Stimulated activated CD8-positive, alpha-beta memory T cell treated with anti-CD3 and anti-CD28 coated beads, Interleukin-4, amount 100 ng/mL, for 1 hour (primary cell): Measurements from ENCODE around the gene GANAB.
"Not testable (repeated sequence)": the region's sequence is repeated elsewhere in the genome, so short reads cannot be mapped to it uniquely, and the experiment has no call there.

Experiments
- DNase-seq, 2 donors: peaks; one replicate each; pipeline ENCODE4 v3.0.0-alpha.2; 2020; ENCODE audit warnings: low read depth in 2 of 2, low spot score in 1 of 2

The GANAB gene

DNA sequence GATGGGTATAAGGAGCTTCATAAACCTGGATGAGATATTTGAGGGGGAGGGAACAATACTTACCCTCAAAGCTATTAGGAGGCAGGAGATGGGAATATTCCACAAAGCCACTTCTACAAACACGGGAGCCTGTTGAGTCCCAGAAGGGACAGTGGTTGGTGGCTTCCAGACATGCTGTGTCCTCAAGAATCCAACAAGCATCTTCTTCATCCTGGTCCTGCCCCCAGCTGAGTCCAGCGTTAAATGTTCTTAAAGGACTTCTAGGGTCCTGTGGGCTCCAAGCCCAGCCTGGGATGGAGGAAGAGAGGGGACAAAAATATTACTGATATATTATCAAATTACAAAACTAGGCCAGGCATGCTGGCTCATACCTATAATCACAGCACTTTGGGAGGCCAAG lies 21.0 kb upstream of the GANAB start:
- DNase-seq = no peak

- no peak for DNase-seq
Observed at GRCh38 chr11:62666259-62666926, 20.0 kb upstream of the GANAB start.

DNA sequence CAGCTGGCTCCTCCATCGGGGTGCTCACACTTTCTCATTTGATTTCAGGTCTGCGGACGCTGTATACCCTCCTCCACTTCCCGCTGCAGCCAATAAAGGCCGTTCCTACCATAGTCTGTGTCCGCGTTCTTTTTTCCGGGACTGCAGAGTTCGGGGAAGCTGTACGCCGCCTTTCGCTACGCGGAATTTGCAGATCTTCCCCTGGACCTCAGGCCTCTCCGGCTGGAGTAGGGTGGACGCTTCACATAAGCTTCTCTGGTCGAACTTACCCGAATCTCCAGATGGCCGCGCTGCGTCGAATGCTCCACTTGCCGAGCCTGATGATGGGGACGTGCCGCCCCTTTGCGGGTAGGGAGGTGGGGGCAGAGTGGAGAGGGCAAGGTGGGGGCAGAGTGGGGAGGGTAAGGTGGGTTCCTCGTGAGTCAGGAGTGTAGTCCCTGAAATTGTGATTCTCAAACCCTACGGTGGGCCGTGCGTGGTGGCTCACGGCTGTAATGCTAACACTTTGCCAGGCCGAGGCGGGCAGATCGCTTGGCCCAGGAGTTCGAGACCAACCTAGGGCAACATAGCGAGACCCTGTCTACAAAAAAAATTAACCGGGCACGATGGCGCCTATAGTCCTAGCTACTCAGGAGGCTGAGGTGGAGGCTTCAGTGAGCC lies 19.3 kb upstream of the GANAB start:
- peak; percentile 17 to 45 for DNase-seq

DNA sequence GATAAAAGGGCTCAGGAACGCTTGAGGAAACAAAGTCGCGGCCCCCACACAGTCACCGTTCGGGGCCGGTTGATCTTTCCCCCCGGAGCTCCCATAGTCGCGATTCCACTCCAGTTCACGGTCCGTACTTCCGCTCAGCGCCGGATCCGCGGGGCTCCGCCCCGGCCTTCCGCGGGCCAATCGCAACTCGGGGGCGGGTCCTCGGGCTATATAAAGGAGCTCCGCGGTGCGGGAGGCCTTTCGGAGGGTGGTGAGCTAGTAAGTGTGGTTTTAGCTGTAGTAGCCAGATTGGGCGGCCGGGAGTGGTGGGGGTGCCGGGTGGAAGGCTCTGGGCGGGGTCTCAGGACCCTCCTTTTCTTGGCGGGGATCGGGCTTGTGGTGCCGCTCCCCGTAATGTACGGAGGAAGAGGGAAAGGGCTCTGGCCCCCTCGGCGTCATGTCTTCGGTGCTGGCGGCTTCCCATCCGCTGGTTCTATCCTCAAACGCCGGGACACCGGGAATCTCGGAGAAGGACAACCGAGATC lies 18.7 kb upstream of the GANAB start, which contains the start of the genes C11orf98 and CSKMT:
Gene C11orf98 (minus strand): TSS at position 136 of the 524 bp plus-strand sequence. CDS start 41 bp downstream, at position 95.
Gene CSKMT (plus strand): TSS at position 238 of the 524 bp plus-strand sequence. CDS start 568 bp downstream, outside the sequence.
- peak; percentile 93 to 95 for DNase-seq

- peak in 1 of 2 donors; percentile 21 for DNase-seq
Observed at GRCh38 chr11:62664405-62665074, 18.1 kb upstream of the GANAB start.

DNA sequence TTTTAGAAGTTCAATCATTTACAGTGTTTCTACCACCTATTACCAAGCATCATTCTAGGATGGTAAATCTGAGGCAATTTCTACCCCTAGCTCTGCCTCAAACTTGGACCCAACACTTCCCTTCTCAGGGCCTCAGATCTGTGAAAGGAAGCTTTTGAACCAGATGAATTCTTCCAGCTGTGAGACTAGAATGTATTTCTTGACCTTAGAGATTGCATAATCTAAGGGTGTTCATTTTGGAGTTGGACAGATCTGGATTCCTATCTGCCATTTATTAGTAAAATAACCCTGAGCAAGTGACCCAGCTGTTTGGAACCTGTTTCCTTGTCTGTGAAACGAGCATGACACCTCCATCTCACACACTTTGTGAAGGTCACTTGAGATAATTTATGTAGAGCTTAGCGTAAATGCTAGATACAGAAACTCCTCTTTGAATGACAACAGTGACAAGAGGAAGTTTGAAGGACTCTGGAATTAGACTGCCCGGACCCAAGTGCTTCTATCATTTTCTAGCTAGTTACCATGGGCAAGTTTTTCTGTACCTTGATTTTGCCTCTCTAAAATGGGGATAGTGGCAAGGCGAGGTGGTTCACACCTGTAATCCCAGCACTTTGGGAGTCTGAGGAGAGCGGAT lies 10.5 kb upstream of the GANAB start:
- no peak for DNase-seq

- no peak for DNase-seq
Observed at GRCh38 chr11:62654297-62654696, 7.9 kb upstream of the GANAB start.

DNA sequence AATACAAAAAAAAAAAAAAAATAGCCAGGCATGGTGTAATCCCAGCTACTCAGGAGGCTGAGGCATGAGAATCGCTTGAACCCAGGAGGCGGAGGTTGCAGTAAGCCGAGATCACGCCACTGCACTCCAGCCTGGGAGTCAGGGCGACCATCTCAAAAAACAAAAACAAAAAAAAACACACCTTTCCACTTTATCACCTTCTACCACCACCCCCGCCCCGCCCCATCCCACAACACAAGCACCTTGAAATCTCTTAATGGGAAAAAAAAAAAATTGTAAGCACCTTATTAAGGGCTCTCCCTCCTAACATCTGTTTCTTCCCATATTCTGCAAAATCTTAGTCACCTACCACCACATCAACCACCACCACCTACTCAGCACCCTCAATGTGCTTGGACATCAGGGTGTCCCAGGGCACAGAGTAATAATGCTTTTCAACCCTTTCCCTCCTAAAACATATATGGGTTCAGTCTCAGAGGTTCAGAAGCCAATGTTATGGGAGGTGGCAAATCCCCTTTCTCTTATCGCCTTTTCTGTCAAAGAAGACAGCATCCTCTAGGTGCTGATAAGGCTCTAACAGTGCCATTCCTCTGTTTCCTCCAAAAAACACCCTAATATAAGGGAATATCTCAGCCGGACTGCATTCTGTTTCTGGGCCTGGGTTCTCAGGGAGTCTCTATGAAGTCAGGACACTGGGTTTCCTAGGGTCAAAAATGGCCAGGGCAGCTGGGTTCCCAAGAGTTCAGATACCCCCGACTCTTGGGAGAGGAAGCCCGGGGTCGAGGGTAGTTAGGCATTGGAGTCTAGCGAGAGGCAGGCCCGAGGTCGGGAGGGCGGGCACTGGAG lies 6.0 kb upstream of the GANAB start:
- no peak for DNase-seq

DNA sequence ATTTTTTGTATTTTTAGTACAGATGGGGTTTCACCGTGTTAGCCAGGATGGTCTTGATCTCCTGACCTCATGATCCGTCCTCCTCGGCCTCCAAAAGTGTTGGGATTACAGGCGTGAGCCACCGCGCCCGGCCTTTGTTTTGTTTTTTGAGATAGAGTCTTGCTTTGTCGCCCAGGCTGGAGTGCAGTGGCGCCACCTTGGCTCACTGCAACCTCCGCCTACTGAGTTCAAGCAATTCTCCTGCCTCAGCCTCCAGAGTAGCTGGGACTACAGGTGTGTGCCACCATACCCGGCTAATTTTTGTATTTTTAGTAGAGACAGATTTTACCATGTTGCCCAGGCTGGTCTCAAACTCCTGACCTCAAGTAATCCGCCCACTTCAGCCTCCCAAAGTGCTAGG lies 3.9 kb upstream of the GANAB start:
- DNase-seq = not testable (repeated sequence)

DNA sequence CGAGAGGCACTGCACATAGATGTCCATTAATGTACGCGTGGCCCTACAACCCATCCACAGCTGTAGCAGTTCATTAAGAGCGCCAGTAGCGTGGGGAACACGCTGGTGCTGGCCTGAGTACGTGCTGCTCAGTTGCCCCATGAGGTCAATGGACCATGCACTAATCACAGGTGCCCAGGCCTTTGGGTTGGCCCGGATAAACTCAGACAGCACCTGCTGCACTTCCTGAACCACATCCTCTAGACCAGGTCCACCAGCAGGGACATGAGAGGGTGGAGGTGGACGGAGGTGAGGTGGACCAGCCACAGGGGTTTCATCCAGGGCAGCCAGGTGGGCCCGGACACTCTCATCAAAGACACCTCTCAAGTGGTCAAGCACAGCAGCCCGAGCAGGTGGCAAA lies 3.1 kb upstream of the GANAB start:
- DNase-seq = no peak

DNA sequence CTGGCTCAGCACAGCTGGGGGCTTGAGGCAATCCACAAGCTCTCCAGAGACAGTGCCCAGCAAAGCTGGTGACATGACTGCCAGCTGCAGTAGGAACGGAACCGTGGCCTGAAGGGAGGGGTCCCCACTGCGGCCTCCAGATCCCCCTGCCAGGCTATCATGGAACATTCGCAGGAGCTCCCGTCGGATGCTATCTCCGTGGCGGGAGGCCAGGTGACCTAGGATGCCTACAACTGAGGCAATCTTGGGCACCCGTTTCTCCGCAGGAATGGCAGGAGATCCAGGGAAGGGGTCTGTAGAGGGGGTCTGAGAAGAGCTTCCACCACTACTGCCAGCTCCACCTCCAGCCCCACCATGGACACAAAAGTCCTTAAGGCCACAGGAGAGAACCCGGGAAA lies 2.6 kb upstream of the GANAB start:
- no peak for DNase-seq

DNA sequence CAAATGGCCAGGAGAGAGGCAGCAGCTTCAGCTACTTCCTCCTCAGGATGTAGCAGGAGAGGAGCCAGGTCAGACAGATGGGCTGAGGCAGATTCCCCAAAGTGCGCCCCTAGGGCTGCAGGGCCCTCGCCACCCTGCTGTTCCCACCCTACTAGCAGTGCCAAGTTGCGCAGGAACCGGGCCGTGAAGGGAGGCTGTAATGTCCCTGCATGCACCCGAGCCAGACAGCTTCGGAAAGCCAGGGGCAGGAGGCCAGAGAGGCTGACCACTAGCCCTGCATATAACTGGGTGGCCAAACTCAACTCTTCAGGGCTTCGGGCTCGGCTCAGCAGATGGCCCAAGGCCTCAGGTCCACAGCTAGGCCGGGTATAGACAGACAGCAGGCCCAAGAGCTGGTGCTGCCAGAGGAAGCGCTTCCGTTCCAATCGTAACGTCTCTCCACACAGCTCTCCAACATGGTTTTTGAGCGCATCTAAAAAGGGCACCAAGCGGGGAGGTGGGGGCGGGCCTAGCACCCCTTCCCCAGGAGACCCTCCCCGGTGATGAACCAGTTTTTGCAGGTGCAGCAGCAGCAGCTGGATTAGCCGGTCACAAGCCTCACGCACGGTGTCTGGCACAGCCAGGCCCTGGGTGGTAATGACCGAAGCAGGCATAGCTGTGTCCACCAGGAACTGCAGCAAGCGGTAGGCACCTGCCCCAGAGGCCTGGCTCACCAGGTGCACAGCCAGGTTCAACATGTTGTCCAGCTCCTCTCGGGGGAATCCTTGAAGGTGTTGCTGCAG lies 2.0 kb upstream of the GANAB start:
- DNase-seq = no peak

DNA sequence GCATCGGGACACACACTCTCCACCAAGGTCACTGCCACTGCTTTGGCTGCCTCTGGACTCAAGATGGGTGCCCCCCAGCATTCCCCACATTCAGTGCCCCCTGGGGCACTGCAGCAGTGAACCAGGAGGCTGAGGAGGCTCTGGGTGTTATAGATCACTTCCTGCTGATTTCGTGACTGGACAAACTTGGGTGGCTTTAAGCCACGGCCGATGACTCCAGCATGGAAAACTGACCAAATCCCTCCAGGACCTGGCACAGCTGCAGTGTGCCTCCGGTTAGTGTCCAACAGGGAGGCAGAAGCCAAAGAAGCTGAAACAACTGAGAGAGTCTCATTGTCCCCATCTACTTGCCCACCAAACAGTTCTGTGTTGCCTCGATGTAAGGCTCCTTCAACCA lies 1.2 kb upstream of the GANAB start:
- no peak for DNase-seq

- no peak for DNase-seq
Observed at GRCh38 chr11:62646825-62647608, 604 bp upstream of the GANAB start.

- DNase-seq = no peak
Observed at GRCh38 chr11:62645671-62645945, 805 bp downstream of the GANAB start.

DNA sequence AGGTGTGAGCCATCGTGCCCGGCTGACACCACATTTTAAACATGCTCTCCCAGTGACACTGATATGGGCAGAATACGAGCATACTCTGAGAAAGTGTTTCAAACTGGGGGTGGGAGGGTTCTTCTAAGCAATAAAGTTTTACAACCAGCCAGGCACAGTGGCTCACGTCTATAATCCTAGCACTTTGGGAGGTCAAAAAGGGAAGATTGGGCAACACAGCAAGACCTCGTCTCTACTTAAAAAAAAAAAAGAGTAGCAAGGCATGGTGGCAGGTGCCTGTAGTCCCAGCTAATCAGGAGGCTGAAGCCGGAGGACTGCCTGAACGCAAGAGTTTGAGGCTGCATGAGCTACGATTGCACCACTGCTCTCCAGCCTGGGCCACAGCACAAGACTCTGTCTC lies 2.2 kb downstream of the GANAB start:
- DNase-seq = no peak

GRCh38 chr11:62632492-62632891 lies 13.9 kb downstream of the GANAB start:
- DNase-seq = no peak

DNA sequence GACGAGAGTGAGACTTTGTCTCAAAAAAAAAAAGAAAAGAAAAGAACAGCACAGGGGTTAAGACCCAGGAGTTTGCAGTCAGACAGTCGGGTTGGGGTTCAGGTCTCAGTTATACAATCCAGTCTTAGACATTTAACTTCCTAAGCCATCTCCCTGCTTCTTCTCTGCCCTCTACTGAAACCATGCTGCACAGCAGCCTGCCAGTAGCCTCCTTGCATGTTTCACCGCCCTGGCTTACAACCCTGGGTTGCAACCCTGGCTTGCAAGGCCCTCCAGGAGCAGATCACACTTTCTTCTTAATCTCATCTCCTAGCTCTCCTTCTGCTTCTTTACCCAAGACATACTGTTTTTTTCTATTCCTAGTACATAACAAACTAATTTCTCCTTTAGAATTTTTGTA lies 18.7 kb downstream of the GANAB start:
- no peak for DNase-seq

GRCh38 chr11:62622476-62623089 lies 23.8 kb downstream of the GANAB start:
- no peak for DNase-seq
